Activated B cell treated with CpG ODN at 0.5 μM for 24 hours (primary cell): ENCODE data around the gene CXorf38. TPM values are rescaled to one million over a fixed set of nuclear protein-coding genes. Genes with fewer than 3 reads are reported as not detected.

Experiments
- ATAC-seq: fragments of 200-7000 bp; cut with Tn5 transposase; one replicate; pipeline ENCODE4 v1.10.0; 2021; ENCODE audit warnings: low read depth, mild to moderate bottlenecking, moderate library complexity
- CTCF ChIA-PET: fragments of 350-600 bp; sonication (Branson Sonifier 250); formaldehyde crosslinking; loops from one replicate; lab custom pipeline; 2021; ENCODE audit warnings: antibody characterized with exemption; lab: Charles Lee
- POLR2A ChIA-PET: fragments of 350-600 bp; sonication (Branson Sonifier 250); formaldehyde crosslinking; loops from one replicate; lab custom pipeline; 2021; ENCODE audit warnings: antibody characterized with exemption; lab: Charles Lee
- DNase-seq: peaks from one replicate; pipeline ENCODE4 v3.0.0; 2022
- H3K27ac Mint-ChIP-seq: one replicate; pipeline ENCODE4 v1.8.0; 2020; ENCODE audit warnings: mixed read lengths
- H3K27me3 Mint-ChIP-seq: one replicate; pipeline ENCODE4 v1.8.0; 2021; ENCODE audit warnings: mixed read lengths
- H3K36me3 Mint-ChIP-seq: one replicate; pipeline ENCODE4 v1.8.0; 2021; ENCODE audit warnings: low read depth, mixed read lengths
- H3K4me1 Mint-ChIP-seq: one replicate; pipeline ENCODE4 v1.8.0; 2021; ENCODE audit warnings: mixed read lengths
- H3K4me3 Mint-ChIP-seq: one replicate; pipeline ENCODE4 v1.8.0; 2020; ENCODE audit warnings: mild to moderate bottlenecking, mixed read lengths
- H3K9me3 Mint-ChIP-seq: one replicate; pipeline ENCODE4 v1.8.0; 2020; ENCODE audit warnings: mixed read lengths
- CTCF ChIP-seq: fragments of 200-600 bp; IDR thresholded peaks from one replicate; pipeline ENCODE4 v1.8.0; 2022; ENCODE audit warnings: antibody characterized with exemption, mild to moderate bottlenecking
- intact Hi-C: fragments of 100-400 bp; cut with micrococcal nuclease; formaldehyde crosslinking; loops from one replicate; pipeline ENCODE4 v1.15.1; 2024
- total RNA-seq: library from RNA; stranded (reverse); gene quantifications from 2 replicates; pipeline ENCODE4 v1.2.3, GENCODE V29; 2022

Gene CXorf38
- total RNA-seq = 20.9 and 21.9 TPM in 2 replicates

GRCh38 chrX:40647307-40648197 lies at the start of gene CXorf38:
Gene CXorf38, minus strand, starts transcription at chrX:40647561. Its CDS starts 41 bp downstream, at chrX:40647520.
- ChIA-PET POLR2A (interaction anchor here (0.6 to 2.5 kb wide), 2 partner anchors 438 to 686 kb away, joined by 3 to 12 read pairs; partner anchors contain the start of gene USP9X), CTCF (interaction anchor here (0.6 to 1.2 kb wide), 4 partner anchors 11 to 468 kb away, joined by 3 to 4 read pairs (median 3); no protein-coding TSS in a partner anchor)
- H3K9me3 Mint-ChIP-seq = no peaks in the 10 kb centered on the region
- H3K27ac Mint-ChIP-seq = peak within 1 kb of the TSS; percentile 93
- no peaks in the 10 kb centered on the region for H3K27me3 Mint-ChIP-seq
- ATAC-seq = peak; percentile 67
- peak within 1 kb of the TSS; percentile 94 for H3K4me3 Mint-ChIP-seq
- peak; percentile 83 for DNase-seq
- peaks cover 20% of the 10 kb centered on the region for H3K36me3 Mint-ChIP-seq
- no peak for TF ChIP-seq CTCF
- intact Hi-C loops = loop anchor here (1.0 to 5.0 kb wide), 6 partner anchors 67 to 685 kb away; partner anchors contain the start of genes ATP6AP2, BCOR and MED14
- H3K4me1 Mint-ChIP-seq = peaks cover 39% of the 10 kb centered on the region

GRCh38 chrX:40694802-40695201 lies 47.4 kb upstream of the CXorf38 start:
- no peak for ATAC-seq
- DNase-seq = no peak
- TF ChIP-seq CTCF = no peak
- intact Hi-C loops = loop anchor here (5.0 kb wide), 1 partner anchor 37 kb away; no protein-coding TSS in a partner anchor
- Mint-ChIP-seq H3K4me3 (no peak overlapping the region), H3K4me1 (no peaks in the 10 kb centered on the region), H3K27ac (no peak overlapping the region), H3K36me3 (peaks cover 53% of the 10 kb centered on the region), H3K9me3 (no peaks in the 10 kb centered on the region), H3K27me3 (no peaks in the 10 kb centered on the region)
- ChIA-PET CTCF (no interaction called here), POLR2A (no interaction called here)

GRCh38 chrX:40688929-40689328 lies 41.6 kb upstream of the CXorf38 start:
- H3K36me3 Mint-ChIP-seq = peaks cover 53% of the 10 kb centered on the region
- H3K27ac Mint-ChIP-seq = no peak overlapping the region
- H3K4me3 Mint-ChIP-seq = no peak overlapping the region
- no peaks in the 10 kb centered on the region for H3K27me3 Mint-ChIP-seq
- ChIA-PET POLR2A (no interaction called here), CTCF (no interaction called here)
- TF ChIP-seq CTCF = no peak
- DNase-seq (no peak), ATAC-seq (no peak)
- peaks cover 22% of the 10 kb centered on the region for H3K4me1 Mint-ChIP-seq
- H3K9me3 Mint-ChIP-seq = no peaks in the 10 kb centered on the region
- intact Hi-C loops = loop anchor here (10.0 kb wide), 1 partner anchor 106 kb away; no protein-coding TSS in a partner anchor

GRCh38 chrX:40687169-40687568 lies 39.8 kb upstream of the CXorf38 start:
- no peak for TF ChIP-seq CTCF
- DNase-seq = no peak
- Mint-ChIP-seq H3K27ac (peak overlapping the region; percentile 10), H3K9me3 (no peaks in the 10 kb centered on the region), H3K4me3 (no peak overlapping the region), H3K36me3 (peaks cover 55% of the 10 kb centered on the region), H3K4me1 (peaks cover 22% of the 10 kb centered on the region), H3K27me3 (no peaks in the 10 kb centered on the region)
- POLR2A ChIA-PET = no interaction called here
- CTCF ChIA-PET = interaction anchor here (1.6 kb wide), 1 partner anchor 107 kb away, joined by 4 read pairs; no protein-coding TSS in a partner anchor
- intact Hi-C loops = loop anchor here (10.0 kb wide), 1 partner anchor 108 kb away; no protein-coding TSS in a partner anchor
- no peak for ATAC-seq
